WTC11 (cell line): ENCODE results near the gene STRA6. TPM values are rescaled to one million over a fixed set of nuclear protein-coding genes. Genes with fewer than 3 reads are reported as not detected.

Experiments used
- ATAC-seq: fragments of 200-7000 bp; cut with Tn5 transposase; 2 replicates; pipeline ENCODE4 v1.10.0; 2021; ENCODE audit warnings: mild to moderate bottlenecking, moderate library complexity
- CTCF ChIA-PET: fragments of 300-600 bp; sonication (Branson Sonifier 250); formaldehyde crosslinking; loops from one replicate; lab custom pipeline; 2021; ENCODE audit warnings: antibody characterized with exemption; lab: Charles Lee
- POLR2A ChIA-PET: fragments of 350-600 bp; sonication (Branson Sonifier 250); formaldehyde crosslinking; loops from one replicate; lab custom pipeline; 2021; ENCODE audit warnings: antibody characterized with exemption; lab: Charles Lee
- DNase-seq: peaks from one replicate; pipeline ENCODE4 v3.0.0; 2021; ENCODE audit warnings: low spot score
- H3K27ac Mint-ChIP-seq: 2 replicates; pipeline ENCODE4 v1.8.0; 2021; ENCODE audit warnings: mixed read lengths
- H3K27me3 Mint-ChIP-seq: 2 replicates; pipeline ENCODE4 v1.8.0; 2021; ENCODE audit warnings: low read depth, mild to moderate bottlenecking, moderate library complexity, mixed read lengths
- H3K36me3 Mint-ChIP-seq: 2 replicates; pipeline ENCODE4 v1.8.0; 2021; ENCODE audit warnings: mixed read lengths
- H3K4me1 Mint-ChIP-seq: 2 replicates; pipeline ENCODE4 v1.8.0; 2022; ENCODE audit warnings: mixed read lengths
- H3K4me3 Mint-ChIP-seq: 2 replicates; pipeline ENCODE4 v1.8.0; 2021; ENCODE audit warnings: mild to moderate bottlenecking, moderate library complexity, mixed read lengths
- H3K9me3 Mint-ChIP-seq: 2 replicates; pipeline ENCODE4 v1.8.0; 2021; ENCODE audit warnings: mixed read lengths
- ESRRA ChIP-seq: sonication (generic); formaldehyde crosslinking; IDR thresholded peaks from 2 replicates; pipeline ENCODE4 v1.8.1; 2022; ENCODE audit warnings: mild to moderate bottlenecking, missing genetic modification reagents, borderline replicate concordance
- GTF2I ChIP-seq: fragments of 250-450 bp; sonication (Bioruptor Pico); conservative IDR thresholded peaks from 2 replicates; pipeline ENCODE4 v1.4.0; 2021; ENCODE audit warnings: mild to moderate bottlenecking
- NFYB ChIP-seq: sonication (generic); formaldehyde crosslinking; conservative IDR thresholded peaks from 2 replicates; pipeline ENCODE4 v1.8.0; 2022; ENCODE audit warnings: low read depth, missing genetic modification reagents
- NR3C1 ChIP-seq: sonication (generic); formaldehyde crosslinking; conservative IDR thresholded peaks from 2 replicates; pipeline ENCODE4 v1.8.1; 2023; ENCODE audit warnings: low read depth, mild to moderate bottlenecking, missing genetic modification reagents
- OVOL2 ChIP-seq: fragments of 250-450 bp; sonication (Bioruptor Pico); IDR thresholded peaks from 2 replicates; pipeline ENCODE4 v1.9.0; 2021; ENCODE audit warnings: mild to moderate bottlenecking, borderline replicate concordance
- SOX15 ChIP-seq: fragments of 250-450 bp; sonication (Bioruptor Pico); IDR thresholded peaks from 2 replicates; pipeline ENCODE4 v1.9.0; 2021; ENCODE audit warnings: mild to moderate bottlenecking
- SP1 ChIP-seq: sonication (generic); formaldehyde crosslinking; conservative IDR thresholded peaks from 2 replicates; pipeline ENCODE4 v1.8.1; 2022; ENCODE audit warnings: missing genetic modification reagents
- ZNF512 ChIP-seq: sonication (generic); formaldehyde crosslinking; IDR thresholded peaks from 2 replicates; pipeline ENCODE4 v1.8.1; 2022; ENCODE audit warnings: missing genetic modification reagents, borderline replicate concordance
- ZNF532 ChIP-seq: fragments of 250-450 bp; sonication (Bioruptor Pico); IDR thresholded peaks from 2 replicates; pipeline ENCODE4 v1.9.0; 2021; ENCODE audit warnings: mild to moderate bottlenecking, borderline replicate concordance
- total RNA-seq: library from RNA; stranded (reverse); gene quantifications from 3 replicates; pipeline ENCODE4 v1.2.3, GENCODE V29; 2021
- TF ChIP-seq, protein P1 (sequence below): sonication (generic); formaldehyde crosslinking; IDR thresholded peaks from 2 replicates; pipeline ENCODE4 v1.8.0; 2022; ENCODE audit warnings: mild to moderate bottlenecking, missing genetic modification reagents
- TF ChIP-seq, protein P2 (sequence below): sonication (generic); formaldehyde crosslinking; IDR thresholded peaks from 2 replicates; pipeline ENCODE4 v1.8.1; 2023; ENCODE audit warnings: mild to moderate bottlenecking, missing genetic modification reagents
- TF ChIP-seq, protein P3 (sequence below): fragments of 250-450 bp; sonication (Bioruptor Pico); IDR thresholded peaks from 2 replicates; pipeline ENCODE4 v1.8.0; 2021; ENCODE audit warnings: mild to moderate bottlenecking
- TF ChIP-seq, protein P4 (sequence below): sonication (generic); formaldehyde crosslinking; IDR thresholded peaks from 2 replicates; pipeline ENCODE4 v1.8.0; 2022; ENCODE audit warnings: missing genetic modification reagents
- TF ChIP-seq, protein P5 (sequence below): fragments of 250-450 bp; sonication (Bioruptor Pico); IDR thresholded peaks from 2 replicates; pipeline ENCODE4 v2.1.2; 2022; ENCODE audit warnings: mild to moderate bottlenecking, moderate library complexity
- TF ChIP-seq, protein P6 (sequence below): sonication (generic); formaldehyde crosslinking; IDR thresholded peaks from 2 replicates; pipeline ENCODE4 v1.8.1; 2022; ENCODE audit warnings: mild to moderate bottlenecking, moderate library complexity, missing genetic modification reagents

STRA6 gene
- total RNA-seq, 1 experiment from 2014 or later, result 23.2 TPM

DNA sequence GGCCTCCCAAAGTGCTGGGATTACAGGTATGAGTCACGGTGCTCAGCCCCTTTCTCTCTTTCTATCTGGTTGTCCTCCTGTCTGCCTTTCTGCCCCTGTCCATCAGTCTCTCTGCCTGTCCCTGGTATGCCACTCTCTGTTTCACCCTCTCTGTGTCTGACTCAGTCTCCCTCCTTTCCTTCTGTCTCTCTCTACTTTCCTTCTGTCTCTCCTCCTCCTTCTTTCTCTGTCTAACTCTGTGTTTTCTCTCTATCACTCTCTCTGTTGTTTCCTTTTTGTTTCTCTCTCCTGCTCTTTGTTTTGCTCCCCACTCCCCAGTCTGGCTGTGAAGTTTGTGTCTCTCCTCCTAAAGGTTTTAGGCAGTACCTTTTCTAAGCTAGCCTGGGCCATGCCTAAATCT, 9.1 kb upstream of the STRA6 start (continued):
- TF ChIP-seq, protein P1, sequence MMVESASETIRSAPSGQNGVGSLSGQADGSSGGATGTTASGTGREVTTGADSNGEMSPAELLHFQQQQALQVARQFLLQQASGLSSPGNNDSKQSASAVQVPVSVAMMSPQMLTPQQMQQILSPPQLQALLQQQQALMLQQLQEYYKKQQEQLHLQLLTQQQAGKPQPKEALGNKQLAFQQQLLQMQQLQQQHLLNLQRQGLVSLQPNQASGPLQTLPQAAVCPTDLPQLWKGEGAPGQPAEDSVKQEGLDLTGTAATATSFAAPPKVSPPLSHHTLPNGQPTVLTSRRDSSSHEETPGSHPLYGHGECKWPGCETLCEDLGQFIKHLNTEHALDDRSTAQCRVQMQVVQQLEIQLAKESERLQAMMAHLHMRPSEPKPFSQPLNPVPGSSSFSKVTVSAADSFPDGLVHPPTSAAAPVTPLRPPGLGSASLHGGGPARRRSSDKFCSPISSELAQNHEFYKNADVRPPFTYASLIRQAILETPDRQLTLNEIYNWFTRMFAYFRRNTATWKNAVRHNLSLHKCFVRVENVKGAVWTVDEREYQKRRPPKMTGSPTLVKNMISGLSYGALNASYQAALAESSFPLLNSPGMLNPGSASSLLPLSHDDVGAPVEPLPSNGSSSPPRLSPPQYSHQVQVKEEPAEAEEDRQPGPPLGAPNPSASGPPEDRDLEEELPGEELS, result no peak

DNA sequence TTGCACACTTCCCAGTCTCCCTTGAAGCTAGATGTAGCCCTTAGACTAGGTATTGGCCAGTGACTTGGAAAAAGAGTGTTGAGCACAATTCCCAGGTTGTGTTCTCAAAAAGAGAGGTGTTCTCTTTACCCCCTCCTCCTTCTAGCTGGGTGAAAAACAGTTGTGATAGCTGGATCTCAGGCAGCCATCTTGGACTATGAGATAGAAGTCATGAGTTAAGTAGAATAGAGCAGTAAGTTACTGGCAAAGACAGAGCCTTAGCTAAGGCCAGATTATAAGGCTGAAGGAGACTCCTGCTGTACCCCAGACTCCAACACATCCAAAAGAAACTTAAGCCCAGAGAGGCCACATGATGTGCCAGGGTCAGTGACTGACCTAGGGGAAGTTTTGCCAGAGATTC, 8.1 kb upstream of the STRA6 start:
- H3K27ac Mint-ChIP-seq, result no peak overlapping the region; the same call in 1 of the 2 replicates
- H3K4me3 Mint-ChIP-seq, result no peak overlapping the region

GRCh38 chr15:74209997-74210671, 7.5 kb upstream of the STRA6 start:
- CTCF ChIA-PET, result interaction anchor here (1.0 to 2.1 kb wide), 7 partner anchors 18 to 109 kb away, joined by 3 to 19 read pairs (median 4); no protein-coding TSS in a partner anchor
- H3K27me3 Mint-ChIP-seq, result peaks cover 18% of the 10 kb centered on the region
- H3K4me1 Mint-ChIP-seq, result peaks cover 80% of the 10 kb centered on the region
- ATAC-seq (no peak), DNase-seq (no peak)
- POLR2A ChIA-PET, result no interaction called here
- H3K4me3 Mint-ChIP-seq, result peak overlapping the region; percentile 44
- H3K9me3 Mint-ChIP-seq, result no peaks in the 10 kb centered on the region
- H3K36me3 Mint-ChIP-seq, result peaks cover 8% of the 10 kb centered on the region; the same call in 1 of the 2 replicates
- peak overlapping the region; percentile 82 for H3K27ac Mint-ChIP-seq
- TF ChIP-seq ZNF512 (CRISPR knock-in tag) (no peak), ESRRA (CRISPR knock-in tag) (no peak), ZNF532 (no peak), SP1 (CRISPR knock-in tag) (no peak), SOX15 (CRISPR knock-in tag) (no peak), NFYB (CRISPR knock-in tag) (no peak), NR3C1 (CRISPR knock-in tag) (no peak)
- TF ChIP-seq, protein P2, sequence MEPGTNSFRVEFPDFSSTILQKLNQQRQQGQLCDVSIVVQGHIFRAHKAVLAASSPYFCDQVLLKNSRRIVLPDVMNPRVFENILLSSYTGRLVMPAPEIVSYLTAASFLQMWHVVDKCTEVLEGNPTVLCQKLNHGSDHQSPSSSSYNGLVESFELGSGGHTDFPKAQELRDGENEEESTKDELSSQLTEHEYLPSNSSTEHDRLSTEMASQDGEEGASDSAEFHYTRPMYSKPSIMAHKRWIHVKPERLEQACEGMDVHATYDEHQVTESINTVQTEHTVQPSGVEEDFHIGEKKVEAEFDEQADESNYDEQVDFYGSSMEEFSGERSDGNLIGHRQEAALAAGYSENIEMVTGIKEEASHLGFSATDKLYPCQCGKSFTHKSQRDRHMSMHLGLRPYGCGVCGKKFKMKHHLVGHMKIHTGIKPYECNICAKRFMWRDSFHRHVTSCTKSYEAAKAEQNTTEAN (CRISPR knock-in tag), result no peak
- TF ChIP-seq, protein P3, sequence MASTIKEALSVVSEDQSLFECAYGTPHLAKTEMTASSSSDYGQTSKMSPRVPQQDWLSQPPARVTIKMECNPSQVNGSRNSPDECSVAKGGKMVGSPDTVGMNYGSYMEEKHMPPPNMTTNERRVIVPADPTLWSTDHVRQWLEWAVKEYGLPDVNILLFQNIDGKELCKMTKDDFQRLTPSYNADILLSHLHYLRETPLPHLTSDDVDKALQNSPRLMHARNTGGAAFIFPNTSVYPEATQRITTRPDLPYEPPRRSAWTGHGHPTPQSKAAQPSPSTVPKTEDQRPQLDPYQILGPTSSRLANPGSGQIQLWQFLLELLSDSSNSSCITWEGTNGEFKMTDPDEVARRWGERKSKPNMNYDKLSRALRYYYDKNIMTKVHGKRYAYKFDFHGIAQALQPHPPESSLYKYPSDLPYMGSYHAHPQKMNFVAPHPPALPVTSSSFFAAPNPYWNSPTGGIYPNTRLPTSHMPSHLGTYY (CRISPR knock-in tag), result no peak
- TF ChIP-seq, protein P4, sequence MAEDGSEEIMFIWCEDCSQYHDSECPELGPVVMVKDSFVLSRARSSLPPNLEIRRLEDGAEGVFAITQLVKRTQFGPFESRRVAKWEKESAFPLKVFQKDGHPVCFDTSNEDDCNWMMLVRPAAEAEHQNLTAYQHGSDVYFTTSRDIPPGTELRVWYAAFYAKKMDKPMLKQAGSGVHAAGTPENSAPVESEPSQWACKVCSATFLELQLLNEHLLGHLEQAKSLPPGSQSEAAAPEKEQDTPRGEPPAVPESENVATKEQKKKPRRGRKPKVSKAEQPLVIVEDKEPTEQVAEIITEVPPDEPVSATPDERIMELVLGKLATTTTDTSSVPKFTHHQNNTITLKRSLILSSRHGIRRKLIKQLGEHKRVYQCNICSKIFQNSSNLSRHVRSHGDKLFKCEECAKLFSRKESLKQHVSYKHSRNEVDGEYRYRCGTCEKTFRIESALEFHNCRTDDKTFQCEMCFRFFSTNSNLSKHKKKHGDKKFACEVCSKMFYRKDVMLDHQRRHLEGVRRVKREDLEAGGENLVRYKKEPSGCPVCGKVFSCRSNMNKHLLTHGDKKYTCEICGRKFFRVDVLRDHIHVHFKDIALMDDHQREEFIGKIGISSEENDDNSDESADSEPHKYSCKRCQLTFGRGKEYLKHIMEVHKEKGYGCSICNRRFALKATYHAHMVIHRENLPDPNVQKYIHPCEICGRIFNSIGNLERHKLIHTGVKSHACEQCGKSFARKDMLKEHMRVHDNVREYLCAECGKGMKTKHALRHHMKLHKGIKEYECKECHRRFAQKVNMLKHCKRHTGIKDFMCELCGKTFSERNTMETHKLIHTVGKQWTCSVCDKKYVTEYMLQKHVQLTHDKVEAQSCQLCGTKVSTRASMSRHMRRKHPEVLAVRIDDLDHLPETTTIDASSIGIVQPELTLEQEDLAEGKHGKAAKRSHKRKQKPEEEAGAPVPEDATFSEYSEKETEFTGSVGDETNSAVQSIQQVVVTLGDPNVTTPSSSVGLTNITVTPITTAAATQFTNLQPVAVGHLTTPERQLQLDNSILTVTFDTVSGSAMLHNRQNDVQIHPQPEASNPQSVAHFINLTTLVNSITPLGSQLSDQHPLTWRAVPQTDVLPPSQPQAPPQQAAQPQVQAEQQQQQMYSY (CRISPR knock-in tag), result no peak
- TF ChIP-seq, protein P5, sequence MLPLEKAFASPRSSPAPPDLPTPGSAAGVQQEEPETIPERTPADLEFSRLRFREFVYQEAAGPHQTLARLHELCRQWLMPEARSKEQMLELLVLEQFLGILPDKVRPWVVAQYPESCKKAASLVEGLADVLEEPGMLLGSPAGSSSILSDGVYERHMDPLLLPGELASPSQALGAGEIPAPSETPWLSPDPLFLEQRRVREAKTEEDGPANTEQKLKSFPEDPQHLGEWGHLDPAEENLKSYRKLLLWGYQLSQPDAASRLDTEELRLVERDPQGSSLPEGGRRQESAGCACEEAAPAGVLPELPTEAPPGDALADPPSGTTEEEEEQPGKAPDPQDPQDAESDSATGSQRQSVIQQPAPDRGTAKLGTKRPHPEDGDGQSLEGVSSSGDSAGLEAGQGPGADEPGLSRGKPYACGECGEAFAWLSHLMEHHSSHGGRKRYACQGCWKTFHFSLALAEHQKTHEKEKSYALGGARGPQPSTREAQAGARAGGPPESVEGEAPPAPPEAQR (CRISPR knock-in tag), result no peak

More for the DNA sequence above, 8.1 kb upstream of the STRA6 start:
- DNase-seq (no peak), ATAC-seq (no peak)
- CTCF ChIA-PET, result interaction anchor here (1.0 to 1.5 kb wide), 3 partner anchors 29 to 97 kb away, joined by 3 to 4 read pairs (median 3); no protein-coding TSS in a partner anchor
- peaks cover 8% of the 10 kb centered on the region; the same call in 1 of the 2 replicates for H3K36me3 Mint-ChIP-seq
- POLR2A ChIA-PET, result no interaction called here
- peaks cover 81% of the 10 kb centered on the region for H3K4me1 Mint-ChIP-seq
- peaks cover 21% of the 10 kb centered on the region for H3K27me3 Mint-ChIP-seq
- TF ChIP-seq, protein P6, sequence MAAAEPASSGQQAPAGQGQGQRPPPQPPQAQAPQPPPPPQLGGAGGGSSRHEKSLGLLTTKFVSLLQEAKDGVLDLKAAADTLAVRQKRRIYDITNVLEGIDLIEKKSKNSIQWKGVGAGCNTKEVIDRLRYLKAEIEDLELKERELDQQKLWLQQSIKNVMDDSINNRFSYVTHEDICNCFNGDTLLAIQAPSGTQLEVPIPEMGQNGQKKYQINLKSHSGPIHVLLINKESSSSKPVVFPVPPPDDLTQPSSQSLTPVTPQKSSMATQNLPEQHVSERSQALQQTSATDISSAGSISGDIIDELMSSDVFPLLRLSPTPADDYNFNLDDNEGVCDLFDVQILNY (CRISPR knock-in tag), result no peak
- TF ChIP-seq GTF2I (CRISPR knock-in tag), result peak; percentile 36; the same call in 1 of the 2 replicates
- no peak for TF ChIP-seq OVOL2 (CRISPR knock-in tag)
- no peaks in the 10 kb centered on the region for H3K9me3 Mint-ChIP-seq
